SH-SY5Y (cell line): ENCODE measurements around the gene DYNC2LI1.

ENCODE experiments used
- GATA2 ChIP-seq: IDR thresholded peaks from 2 replicates; pipeline ENCODE4 v1.6.1; 2011; ENCODE audit warnings: mild to moderate bottlenecking, low read depth, low read length
- GATA3 ChIP-seq: IDR thresholded peaks from 2 replicates; pipeline ENCODE4 v1.6.1; 2011; ENCODE audit warnings: low read depth, mild to moderate bottlenecking, low read length, moderate library complexity

GRCh38 chr2:43826305-43827250 is 52.7 kb downstream of the DYNC2LI1 start:
- no peak for TF ChIP-seq GATA2
- no peak for TF ChIP-seq GATA3
